Suprapubic skin (tissue), 3 donors: Measurements from ENCODE around the gene PML.

ENCODE experiments used
- CTCF ChIP-seq, 2 donors: fragments of 200-600 bp in 1 of 2; fragments of 450-650 bp in 1 of 2; sonication (generic) in 1 of 2; IDR thresholded peaks; one replicate each; pipeline ENCODE4 v1.5.1; 2016 to 2019; ENCODE audit warnings: antibody characterized with exemption in 2 of 2, mild to moderate bottlenecking in 1 of 2, moderate library complexity in 1 of 2
- EP300 ChIP-seq: sonication (generic); formaldehyde crosslinking; IDR thresholded peaks from one replicate; pipeline ENCODE4 v1.6.1; 2017; ENCODE audit warnings: antibody characterized with exemption

DNA sequence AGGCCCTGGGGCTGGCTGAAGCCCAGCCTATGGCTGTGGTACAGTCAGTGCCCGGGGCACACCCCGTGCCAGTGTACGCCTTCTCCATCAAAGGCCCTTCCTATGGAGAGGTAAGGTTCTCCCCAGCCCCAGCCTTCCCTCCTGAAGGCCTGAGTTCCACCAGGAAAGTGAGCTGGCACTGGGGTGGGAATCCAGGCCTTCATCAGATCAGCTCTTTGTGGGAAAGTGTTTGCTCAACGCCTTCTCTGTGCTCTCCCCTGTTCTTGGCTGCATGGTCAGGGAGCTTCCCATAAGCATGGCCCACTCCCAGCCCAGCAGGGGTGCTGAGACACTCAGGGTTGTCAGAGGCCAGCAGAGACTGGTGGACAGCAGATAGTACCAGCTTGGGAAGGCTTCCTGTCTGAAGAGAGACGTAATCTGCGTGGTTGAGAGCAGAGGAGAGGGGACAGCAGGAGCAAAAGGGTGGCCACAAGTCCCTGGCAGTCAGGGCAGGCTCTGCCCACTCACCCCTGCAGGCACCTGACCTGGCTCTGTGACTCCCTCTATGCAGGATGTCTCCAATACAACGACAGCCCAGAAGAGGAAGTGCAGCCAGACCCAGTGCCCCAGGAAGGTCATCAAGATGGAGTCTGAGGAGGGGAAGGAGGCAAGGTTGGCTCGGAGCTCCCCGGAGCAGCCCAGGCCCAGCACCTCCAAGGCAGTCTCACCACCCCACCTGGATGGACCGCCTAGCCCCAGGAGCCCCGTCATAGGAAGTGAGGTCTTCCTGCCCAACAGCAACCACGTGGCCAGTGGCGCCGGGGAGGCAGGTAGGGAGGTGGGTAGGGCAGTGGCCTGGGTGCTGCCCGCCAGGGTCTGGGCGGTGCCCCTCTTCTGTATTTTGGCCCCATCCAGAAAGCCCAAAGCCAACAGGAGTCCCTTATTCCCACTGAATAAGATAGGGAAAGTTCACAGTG is 38.4 kb downstream of the PML start:
- no peak for TF ChIP-seq CTCF (IDR thresholded peaks at IDR 0.05)
- no peak for TF ChIP-seq EP300
